CD4-positive, alpha-beta T cell treated with Interleukin-4 for 4 hours (primary cell): ENCODE results near the gene CYP2R1.

ENCODE experiments used
- DNase-seq: peaks from one replicate; pipeline ENCODE4 v3.0.0-alpha.2; 2020

Gene CYP2R1

DNA sequence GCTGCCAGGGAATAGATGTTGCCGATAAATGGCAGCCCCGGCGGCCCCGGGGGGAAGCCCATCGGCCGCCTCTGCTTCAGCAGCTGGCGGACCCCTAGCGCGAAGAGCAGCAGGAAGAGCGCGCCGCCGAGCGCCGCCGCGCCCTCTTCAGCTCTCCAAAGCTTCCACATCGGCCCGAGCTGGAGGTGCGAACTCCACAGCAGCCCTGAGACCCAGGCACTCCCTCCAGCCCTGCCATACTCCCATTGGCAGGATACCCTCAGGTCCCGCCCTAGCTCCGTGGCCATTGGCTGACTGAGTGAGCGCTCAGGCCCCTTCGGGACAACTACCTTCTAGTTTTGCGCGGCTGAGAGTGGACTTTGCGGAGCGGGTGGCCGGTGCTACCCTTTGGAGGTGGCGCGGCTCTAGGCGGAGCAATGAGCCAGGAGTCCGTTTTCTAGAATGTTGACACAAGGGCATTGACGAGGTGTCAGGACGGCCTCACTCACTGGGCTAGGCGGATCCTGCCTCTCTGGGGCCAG lies at the start of gene CYP2R1:
Gene CYP2R1 (minus strand): TSS at position 196 of the 521 bp plus-strand sequence. CDS start 26 bp downstream, at position 170.
- DNase-seq = peak; percentile 96

GRCh38 chr11:14938936-14939335 lies 46.9 kb upstream of the CYP2R1 start:
- no peak for DNase-seq

- DNase-seq = no peak
Measured at GRCh38 chr11:14934641-14935351, 42.8 kb upstream of the CYP2R1 start.

DNA sequence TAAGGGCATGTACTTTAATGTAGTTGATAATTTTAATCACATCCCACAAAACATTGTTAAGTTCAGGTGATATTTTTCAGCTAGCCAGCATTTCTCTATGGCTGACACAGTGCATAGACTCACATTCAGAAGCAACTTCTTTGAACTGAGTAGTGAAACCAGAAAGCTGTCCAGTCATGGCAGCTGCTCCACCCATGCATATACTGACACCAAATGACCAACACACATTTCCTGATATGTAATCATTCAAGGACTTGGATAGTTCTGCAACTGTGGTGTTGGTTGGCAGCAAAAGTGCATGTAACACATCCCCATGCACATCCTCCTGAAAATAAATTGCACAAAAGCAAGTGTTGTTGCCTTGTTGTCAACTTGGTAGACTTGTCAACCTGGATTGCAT lies 40.4 kb upstream of the CYP2R1 start:
- DNase-seq = no peak

DNA sequence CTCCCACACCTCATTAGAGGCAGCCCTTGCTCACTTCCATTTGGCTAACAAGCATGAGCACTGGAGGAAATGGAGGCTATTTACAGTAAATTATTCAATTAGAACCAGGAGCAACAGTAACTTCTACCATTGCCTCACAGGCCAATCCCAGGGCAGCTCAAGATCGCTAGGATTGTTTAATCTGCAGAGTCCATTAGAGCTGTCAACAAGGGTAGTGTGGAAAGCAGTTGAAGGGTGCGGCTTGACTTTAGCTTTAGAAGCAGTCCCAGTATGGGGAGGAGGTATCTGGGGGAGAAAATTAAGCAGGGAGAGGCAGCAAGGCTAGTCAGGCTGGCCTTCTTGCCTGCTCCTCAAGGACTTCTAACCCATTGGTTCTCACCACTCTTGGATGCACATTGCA lies 38.3 kb upstream of the CYP2R1 start:
- DNase-seq = no peak

- no peak for DNase-seq
Measured at GRCh38 chr11:14927146-14927545, 35.1 kb upstream of the CYP2R1 start.

DNA sequence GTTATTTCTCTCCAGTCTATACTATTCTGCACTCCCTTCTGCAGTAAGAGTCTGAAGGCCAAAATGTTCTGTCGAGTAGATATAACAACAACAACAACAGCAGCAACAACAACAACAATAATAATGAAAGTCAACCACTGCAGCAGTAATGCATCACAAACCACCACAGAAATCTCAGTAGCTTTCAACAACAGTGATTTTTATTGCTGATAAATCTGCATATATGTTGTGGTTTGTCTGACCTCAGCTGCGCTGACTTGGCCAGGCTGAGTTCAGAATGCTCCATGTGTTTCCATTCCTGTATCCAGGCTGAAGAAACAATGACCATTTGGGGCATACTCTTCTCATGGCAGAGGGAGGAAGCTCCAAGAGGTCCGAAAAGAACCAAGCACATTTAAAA lies 32.3 kb upstream of the CYP2R1 start:
- no peak for DNase-seq

DNA sequence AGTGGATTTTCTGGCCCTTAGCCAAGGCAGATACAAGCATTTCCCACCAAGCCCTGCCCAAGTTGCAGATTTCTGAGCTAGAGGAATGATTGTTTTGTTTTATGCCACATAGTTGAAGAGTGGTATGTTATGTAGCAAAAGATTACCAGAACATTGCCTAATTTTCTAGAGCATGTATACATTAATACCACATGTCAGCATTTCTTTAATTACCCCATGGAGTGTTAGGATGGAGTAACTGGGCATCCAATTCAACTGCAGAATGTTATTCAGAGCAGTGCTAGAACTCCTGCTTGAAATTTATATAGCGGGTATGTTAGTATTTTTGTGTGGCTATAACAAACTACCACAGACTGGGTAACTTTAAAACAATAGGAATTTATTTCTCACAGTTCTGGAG lies 24.4 kb upstream of the CYP2R1 start:
- DNase-seq = no peak

DNA sequence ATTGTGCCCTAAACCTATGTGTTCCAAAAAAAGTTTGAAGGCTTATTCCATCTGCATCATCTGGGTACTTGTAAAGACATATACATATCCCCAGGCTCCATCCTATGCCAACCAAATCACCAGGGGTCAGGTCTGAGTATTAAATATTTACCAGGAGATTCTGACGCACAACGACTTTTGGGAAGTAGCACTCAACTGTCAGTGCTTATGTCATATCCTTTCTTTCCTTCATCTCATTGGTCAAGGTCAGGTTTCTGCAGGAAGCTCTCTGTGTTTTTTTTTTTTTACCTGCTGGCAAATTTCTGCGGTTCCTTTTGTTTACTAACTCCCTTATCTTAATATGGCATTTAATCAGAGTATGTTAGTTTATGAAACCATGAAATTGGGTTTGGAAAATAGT lies 22.5 kb upstream of the CYP2R1 start:
- no peak for DNase-seq

GRCh38 chr11:14908214-14908880 lies 16.3 kb upstream of the CYP2R1 start:
- peak; percentile 45 for DNase-seq

GRCh38 chr11:14907411-14908213 lies 15.6 kb upstream of the CYP2R1 start:
- peak; percentile 81 for DNase-seq

DNA sequence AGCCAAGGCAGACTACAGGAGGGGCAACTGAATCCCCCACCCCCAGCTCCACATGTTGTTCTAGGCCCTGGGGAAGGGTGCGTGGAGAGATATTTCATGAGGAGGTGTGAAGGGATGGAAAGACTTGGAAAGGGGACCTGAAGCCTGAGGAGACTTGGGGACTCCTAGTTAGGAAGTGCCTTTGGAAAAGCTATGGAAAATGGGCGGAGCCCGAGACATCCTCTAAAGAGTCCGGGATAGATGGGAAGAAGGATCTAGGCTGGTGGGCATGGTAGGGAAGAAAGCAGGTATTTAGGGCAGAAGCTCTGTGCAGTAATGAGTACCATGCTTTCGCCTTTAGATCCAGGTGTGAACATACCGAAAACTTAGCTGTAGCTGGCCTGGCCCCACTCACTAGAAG lies 15.0 kb upstream of the CYP2R1 start:
- no peak for DNase-seq

DNA sequence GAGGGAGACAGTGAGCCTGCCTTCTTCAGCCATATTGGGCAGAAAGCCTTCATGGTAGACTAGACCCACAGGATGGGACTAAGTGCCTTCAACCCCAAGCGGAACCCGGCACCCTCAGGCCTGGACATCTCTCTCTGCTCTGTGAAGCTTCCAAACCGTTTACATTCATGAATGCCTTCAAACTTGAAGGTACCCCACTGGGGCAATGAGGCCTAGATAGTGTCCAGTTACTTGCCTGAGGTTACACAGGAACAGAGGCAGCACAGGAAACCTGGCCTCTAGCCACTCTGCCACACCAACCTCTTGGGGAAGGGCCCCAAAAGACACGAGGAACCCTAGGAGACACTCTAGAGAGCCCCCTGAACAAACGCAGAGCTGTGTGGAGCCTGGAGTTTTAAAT lies 14.5 kb upstream of the CYP2R1 start:
- no peak for DNase-seq

DNA sequence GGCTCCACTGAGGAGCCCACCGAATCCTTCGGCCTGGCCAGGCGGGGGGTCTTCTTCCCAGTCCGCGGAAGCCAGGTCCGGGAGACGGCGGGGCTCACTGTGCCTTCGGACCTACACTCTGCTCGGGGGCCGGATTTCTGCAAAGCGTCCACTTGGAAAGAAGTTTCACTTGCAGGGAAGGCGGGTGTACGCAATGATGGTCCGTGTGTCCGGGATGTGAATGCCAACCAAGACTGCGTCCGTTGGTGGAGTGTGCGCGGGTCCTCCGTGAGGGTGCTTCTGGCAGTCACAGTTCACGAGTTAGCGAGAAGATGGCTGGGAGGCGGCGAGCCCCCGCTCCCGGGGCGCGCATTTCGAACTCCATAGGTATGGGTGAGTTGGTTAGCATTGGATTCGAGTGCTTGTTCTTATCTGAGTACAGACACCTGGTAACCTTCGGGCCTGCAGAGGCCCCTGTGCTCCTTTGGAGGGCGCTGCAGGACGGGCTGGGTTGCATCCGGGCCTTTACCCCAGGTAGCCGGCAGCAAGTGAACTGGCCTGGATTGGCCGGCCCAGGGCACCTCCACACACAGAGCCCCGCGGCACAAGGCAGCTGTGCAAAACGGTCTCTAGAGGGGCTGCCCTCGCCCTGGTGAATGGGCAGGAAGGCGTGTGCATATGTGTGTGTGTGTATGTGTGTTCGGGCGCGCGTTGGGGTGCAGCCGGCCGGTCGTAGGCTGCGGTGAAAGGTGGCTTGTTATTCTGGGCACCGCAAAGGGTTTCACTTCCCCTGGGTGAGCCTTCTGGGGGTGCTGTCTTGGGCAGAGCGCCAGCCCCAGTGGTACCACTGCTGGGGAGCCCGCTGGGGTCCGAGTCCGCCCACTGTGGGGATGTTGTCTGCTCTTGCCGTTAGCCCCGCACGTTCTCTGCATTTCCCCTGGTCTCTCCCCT lies 13.3 kb upstream of the CYP2R1 start:
- peak; percentile 78 for DNase-seq

DNA sequence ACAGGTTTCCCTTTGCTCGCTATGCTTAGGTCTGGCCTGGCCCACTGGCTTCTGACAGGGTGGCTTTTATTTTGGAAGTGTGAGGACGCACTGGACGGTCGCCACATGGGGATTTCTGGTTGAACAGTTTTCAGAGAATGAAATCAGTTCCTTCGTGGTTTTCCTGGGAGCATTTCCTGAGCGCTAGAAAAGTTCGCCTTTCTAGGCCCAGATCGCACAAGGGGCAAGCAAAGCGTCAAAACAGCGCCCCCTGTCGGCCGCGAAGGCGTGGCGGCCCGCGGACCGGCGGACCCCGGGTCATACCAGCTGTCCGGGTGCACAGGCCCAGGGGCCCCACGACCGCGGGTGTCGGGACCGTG lies 12.7 kb upstream of the CYP2R1 start:
- peak; percentile 69 for DNase-seq

- no peak for DNase-seq
Measured at GRCh38 chr11:14902650-14903350, 10.8 kb upstream of the CYP2R1 start.

- no peak for DNase-seq
Measured at GRCh38 chr11:14898906-14899305, 6.9 kb upstream of the CYP2R1 start.

- DNase-seq = no peak
Measured at GRCh38 chr11:14898355-14898754, 6.3 kb upstream of the CYP2R1 start.

- no peak for DNase-seq
Measured at GRCh38 chr11:14894657-14895598, 2.9 kb upstream of the CYP2R1 start.

GRCh38 chr11:14892577-14892976 lies 546 bp upstream of the CYP2R1 start:
- no peak for DNase-seq
